H1 (cell line): ENCODE data around the gene HLA-DRB1. TPM values are rescaled to one million over a fixed set of nuclear protein-coding genes. Genes with fewer than 3 reads are reported as not detected.

Source experiments
- CTCF ChIA-PET: fragments of 300-600 bp; sonication (Branson Sonifier 250); formaldehyde crosslinking; loops from one replicate; lab custom pipeline; 2021; ENCODE audit not compliant: partially characterized antibody; lab: Charles Lee
- POLR2A ChIA-PET: fragments of 300-600 bp; sonication (Branson Sonifier 250); formaldehyde crosslinking; loops from one replicate; lab custom pipeline; 2021; ENCODE audit warnings: inconsistent platforms; ENCODE audit not compliant: partially characterized antibody; lab: Charles Lee
- DNase-seq, 2 experiments: peaks; one replicate each; pipeline versions ENCODE4 v3.0.0 to v3.0.0-alpha.2; 2010 to 2022; ENCODE audit warnings: low spot score in 2 of 2, low read depth in 1 of 2, mixed read lengths in 1 of 2
- FAIRE-seq: peaks from 2 replicates; lab custom pipeline; 2011; peaks lifted over from hg19 to GRCh38; lab: Jason Lieb, UNC
- H2AFZ ChIP-seq: 2 replicates; pipeline ENCODE4 v1.8.1; 2012; ENCODE audit warnings: low read length, inconsistent platforms
- H2AK5ac ChIP-seq: 2 replicates; pipeline ENCODE4 v1.6.1; 2013; ENCODE audit warnings: low read depth, low read length
- H2BK120ac ChIP-seq: replicated peaks from 2 replicates; pipeline ENCODE3; 2013; ENCODE audit warnings: low read depth, low read length, inconsistent platforms
- H2BK12ac ChIP-seq: 2 replicates; pipeline ENCODE4 v1.6.1; 2013; ENCODE audit warnings: low read depth, low read length
- H2BK15ac ChIP-seq: 2 replicates; pipeline ENCODE4 v1.6.1; 2013; ENCODE audit warnings: low read length
- H2BK20ac ChIP-seq: 2 replicates; pipeline ENCODE4 v1.6.1; 2013; ENCODE audit warnings: low read length
- H2BK5ac ChIP-seq: 2 replicates; pipeline ENCODE4 v1.6.1; 2013; ENCODE audit warnings: low read depth, low read length
- H3K14ac ChIP-seq: 2 replicates; pipeline ENCODE4 v1.6.1; 2013; ENCODE audit warnings: inconsistent platforms; ENCODE audit not compliant: insufficient read length
- H3K18ac ChIP-seq: 2 replicates; pipeline ENCODE4 v1.6.1; 2013; ENCODE audit warnings: low read length; ENCODE audit errors: extremely low read depth
- H3K23ac ChIP-seq: 2 replicates; pipeline ENCODE4 v1.6.1; 2013; ENCODE audit warnings: inconsistent platforms; ENCODE audit not compliant: insufficient read length
- H3K23me2 ChIP-seq: 2 replicates; pipeline ENCODE4 v1.6.1; 2013; ENCODE audit warnings: low read depth, low read length
- H3K27ac ChIP-seq: 2 replicates; pipeline ENCODE4 v1.6.1; 2011; ENCODE audit warnings: low read depth, low read length, inconsistent platforms
- H3K27me3 ChIP-seq, 4 experiments: replicated peaks in 1 of 4; 1 replicate in 1 of 4; 2 replicates in 3 of 4; pipeline versions ENCODE4 v1.6.1 to v1.8.1; 2011 to 2013; ENCODE audit warnings: low read length in 3 of 4, mild to moderate bottlenecking in 3 of 4, inconsistent platforms in 2 of 4, mixed read lengths in 2 of 4, moderate library complexity in 1 of 4; ENCODE audit not compliant: control insufficient read depth in 3 of 4, insufficient read depth in 3 of 4; ENCODE audit errors: extremely low read depth in 1 of 4
- H3K36me3 ChIP-seq, 4 experiments: 2 replicates each; pipeline versions ENCODE4 v1.6.1 to v1.8.1; 2011 to 2013; ENCODE audit warnings: mild to moderate bottlenecking in 4 of 4, low read length in 3 of 4, moderate library complexity in 2 of 4, control low read depth in 1 of 4, inconsistent platforms in 1 of 4; ENCODE audit not compliant: insufficient read depth in 4 of 4, control insufficient read depth in 2 of 4
- H3K4ac ChIP-seq: replicated peaks from 2 replicates; pipeline ENCODE3; 2013; ENCODE audit warnings: low read length, low read depth, mixed read lengths, inconsistent platforms; ENCODE audit not compliant: insufficient read length
- H3K4me1 ChIP-seq, 4 experiments: replicated peaks in 1 of 4; 1 replicate in 1 of 4; 2 replicates in 3 of 4; pipeline versions ENCODE4 v1.6.1 to v1.8.1; 2011 to 2013; ENCODE audit warnings: low read length in 3 of 4, inconsistent platforms in 2 of 4, mixed read lengths in 1 of 4; ENCODE audit not compliant: insufficient read depth in 4 of 4, control insufficient read depth in 3 of 4
- H3K4me2 ChIP-seq, 2 experiments: 2 replicates each; pipeline versions ENCODE4 v1.6.1 to v1.8.1; 2011 to 2013; ENCODE audit warnings: low read depth in 2 of 2, low read length in 2 of 2, control low read depth in 1 of 2, inconsistent platforms in 1 of 2, mild to moderate bottlenecking in 1 of 2; ENCODE audit not compliant: insufficient read depth in 1 of 2
- H3K4me3 ChIP-seq, 4 experiments: fragments of 200-600, 300-600 bp in 1 of 4; sonication (generic), shearing (Covaris generic), sonication (Bioruptor Twin) in 1 of 4; 2 replicates each; pipeline versions ENCODE4 v1.5.1 to v1.8.1; 2011 to 2016; ENCODE audit warnings: low read length in 4 of 4, low read depth in 3 of 4, control low read depth in 2 of 4, inconsistent platforms in 2 of 4, mild to moderate bottlenecking in 2 of 4, mixed read lengths in 1 of 4, moderate library complexity in 1 of 4; ENCODE audit not compliant: insufficient read depth in 2 of 4; ENCODE audit errors: extremely low read depth in 1 of 4
- H3K56ac ChIP-seq: replicated peaks from 2 replicates; pipeline ENCODE3; 2013; ENCODE audit warnings: low read depth, mild to moderate bottlenecking, mixed read lengths, low read length, inconsistent platforms; ENCODE audit not compliant: insufficient read length
- H3K79me1 ChIP-seq: 2 replicates; pipeline ENCODE4 v1.6.1; 2013; ENCODE audit warnings: low read depth, low read length, control low read depth
- H3K79me2 ChIP-seq, 2 experiments: 2 replicates each; pipeline versions ENCODE4 v1.6.1 to v1.8.1; 2012 to 2013; ENCODE audit warnings: low read length in 2 of 2, mild to moderate bottlenecking in 2 of 2, inconsistent platforms in 1 of 2; ENCODE audit not compliant: insufficient read depth in 2 of 2, control insufficient read depth in 1 of 2
- H3K9ac ChIP-seq, 4 experiments: replicated peaks in 1 of 4; 1 replicate in 1 of 4; 2 replicates in 3 of 4; pipeline versions ENCODE4 v1.6.1 to v1.8.1; 2011 to 2013; ENCODE audit warnings: low read depth in 3 of 4, low read length in 3 of 4, control low read depth in 2 of 4, mild to moderate bottlenecking in 2 of 4, moderate library complexity in 2 of 4, inconsistent platforms in 1 of 4; ENCODE audit errors: extremely low read depth in 1 of 4
- H3K9me3 ChIP-seq, 2 experiments: 2 replicates each; pipeline versions ENCODE4 v1.6.1 to v1.8.1; 2012 to 2013; ENCODE audit warnings: mild to moderate bottlenecking in 2 of 2, moderate library complexity in 2 of 2, control low read depth in 1 of 2, inconsistent platforms in 1 of 2, low read depth in 1 of 2, low read length in 1 of 2, mixed read lengths in 1 of 2; ENCODE audit not compliant: insufficient read depth in 2 of 2
- H4K20me1 ChIP-seq, 2 experiments: replicated peaks in 1 of 2; 2 replicates each; pipeline versions ENCODE3 to v1.8.1; 2011 to 2013; ENCODE audit warnings: inconsistent platforms in 2 of 2, low read length in 2 of 2, mild to moderate bottlenecking in 1 of 2; ENCODE audit not compliant: insufficient read depth in 2 of 2, control insufficient read depth in 1 of 2
- H4K5ac ChIP-seq: 2 replicates; pipeline ENCODE4 v1.6.1; 2013; ENCODE audit warnings: low read length, low read depth, mixed read lengths, inconsistent platforms; ENCODE audit not compliant: insufficient read length
- H4K8ac ChIP-seq: 2 replicates; pipeline ENCODE4 v1.8.0; 2013; ENCODE audit warnings: mild to moderate bottlenecking, moderate library complexity, low read length, inconsistent platforms; ENCODE audit not compliant: insufficient read depth; ENCODE audit errors: extremely low read depth
- H4K91ac ChIP-seq: replicated peaks from 2 replicates; pipeline ENCODE3; 2013; ENCODE audit warnings: low read length, mixed read lengths, inconsistent platforms; ENCODE audit not compliant: insufficient read length
- CEBPB ChIP-seq: IDR thresholded peaks from 2 replicates; pipeline ENCODE4 v1.6.1; 2012; ENCODE audit warnings: low read depth, low read length
- CTBP2 ChIP-seq: IDR thresholded peaks from 2 replicates; pipeline ENCODE4 v1.7.0; 2011; ENCODE audit warnings: borderline replicate concordance, mild to moderate bottlenecking, moderate library complexity, mixed read lengths, low read length; ENCODE audit not compliant: insufficient read depth, insufficient read length
- E2F6 ChIP-seq: IDR thresholded peaks from 2 replicates; pipeline ENCODE4 v1.6.1; 2012; ENCODE audit warnings: inconsistent platforms
- EZH2 ChIP-seq: fragments of 200-600 bp; sonication (generic); IDR thresholded peaks from 2 replicates; pipeline ENCODE4 v1.7.1; 2012; ENCODE audit warnings: low read depth, mild to moderate bottlenecking, moderate library complexity, low read length, inconsistent platforms; ENCODE audit not compliant: severe bottlenecking
- FOSL1 ChIP-seq: IDR thresholded peaks from 2 replicates; pipeline ENCODE4 v1.6.1; 2011; ENCODE audit warnings: mild to moderate bottlenecking, low read depth, low read length, moderate library complexity; ENCODE audit not compliant: insufficient read depth
- GABPA ChIP-seq: IDR thresholded peaks from 2 replicates; pipeline ENCODE4 v1.6.1; 2011; ENCODE audit warnings: mild to moderate bottlenecking, low read length, moderate library complexity, borderline replicate concordance; ENCODE audit not compliant: insufficient read depth
- SP2 ChIP-seq: IDR thresholded peaks from 2 replicates; pipeline ENCODE4 v1.6.1; 2012; ENCODE audit warnings: mild to moderate bottlenecking, low read length, inconsistent platforms
- SRF ChIP-seq: IDR thresholded peaks from 2 replicates; pipeline ENCODE4 v1.6.1; 2011; ENCODE audit warnings: mild to moderate bottlenecking, low read depth, low read length, moderate library complexity
- YY1 ChIP-seq: IDR thresholded peaks from 2 replicates; pipeline ENCODE4 v1.6.1; 2011; ENCODE audit warnings: low read depth, mild to moderate bottlenecking, low read length
- WGBS, 2 experiments: shearing (Covaris generic) in 1 of 2; methylation state at CpG; one replicate each; pipeline versions ENCODE4 v1.1.6 to v1.1.7; 2013 to 2015; ENCODE audit warnings: low lambda C conversion rate in 2 of 2, mixed read lengths in 2 of 2, inconsistent platforms in 1 of 2, low coverage in 1 of 2, missing lambda C conversion rate in 1 of 2; ENCODE audit not compliant: insufficient replicate concordance in 2 of 2, insufficient coverage in 1 of 2, insufficient read length in 1 of 2; ENCODE audit errors: extremely low coverage in 1 of 2, missing lambda C conversion rate in 1 of 2; 5-methylcytosine and 5-hydroxymethylcytosine counted together
- polyA plus RNA-seq, 7 experiments: library from polyadenylated mRNA; depleted of rRNA in 3 of 7; stranded (reverse) in 5 of 7; unstranded in 2 of 7; fragments of >200 nt in 5 of 7; fragments of 200-250 nt in 2 of 7; gene quantifications; 1 replicate in 5 of 7; 2 replicates in 1 of 7; 4 replicates in 1 of 7; pipeline versions ENCODE4 v1.2.1 to v1.2.3, GENCODE V29; 2011 to 2013; ENCODE audit warnings: missing spikeins in 2 of 7, mixed read lengths in 2 of 7
- total RNA-seq: library from RNA; stranded (reverse); fragmentation: NEBNext Ultra II Directional; extraction: Animal tissue kit (Norgen Biotek cat#: 25700); gene quantifications from 2 replicates; pipeline ENCODE4 v1.2.1, GENCODE V29; 2021

Gene HLA-DRB1
- total and polyA plus RNA-seq, 2 of the 8 experiments (the other 6 are each of a cell fraction or from before 2014, with no cell fraction given) = 6.7 to 7.5 TPM

DNA sequence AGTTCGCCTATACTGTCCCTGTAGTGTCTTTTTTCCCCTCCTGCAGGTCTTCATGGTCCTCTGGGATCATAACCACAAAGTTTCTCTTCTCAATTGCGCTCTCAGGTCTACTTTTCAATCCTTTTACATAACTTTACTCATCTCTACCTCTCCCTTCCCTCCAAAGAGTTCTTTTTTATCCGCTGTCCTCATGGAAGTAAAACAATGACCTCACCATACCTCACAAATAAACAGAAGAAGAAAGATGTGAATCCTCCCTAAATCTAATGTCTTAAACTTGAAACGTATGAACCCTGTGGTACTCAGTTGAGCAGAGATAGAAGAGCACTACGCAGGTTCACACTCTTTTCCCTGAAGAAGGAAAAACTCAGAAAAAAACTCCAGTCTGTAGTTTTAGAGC is 35.5 kb upstream of the HLA-DRB1 start:
- Histone ChIP-seq H3K23ac (no peak overlapping the region), H3K23me2 (no peaks in the 10 kb centered on the region), H3K9me3 (no peaks in the 10 kb centered on the region), H2BK120ac (no peak overlapping the region), H4K91ac (no peak overlapping the region), H3K4me2 (no peak overlapping the region), H2AFZ (no peak overlapping the region), H3K56ac (no peak overlapping the region), H2BK5ac (no peak overlapping the region), H3K4me3 (no peak overlapping the region), H2BK15ac (no peak overlapping the region), H3K27ac (no peak overlapping the region), H4K20me1 (no peaks in the 10 kb centered on the region), H2AK5ac (no peak overlapping the region), H3K9ac (no peak overlapping the region), H4K5ac (no peak overlapping the region), H2BK12ac (no peak overlapping the region), H3K27me3 (no peaks in the 10 kb centered on the region), H3K14ac (no peak overlapping the region), H3K79me1 (no peaks in the 10 kb centered on the region), H4K8ac (no peak overlapping the region), H3K4ac (no peak overlapping the region), H3K18ac (no peak overlapping the region), H3K79me2 (no peaks in the 10 kb centered on the region), H3K4me1 (no peaks in the 10 kb centered on the region), H2BK20ac (no peak overlapping the region), H3K36me3 (no peaks in the 10 kb centered on the region)
- no peak for DNase-seq
- WGBS, 2 experiments = 17% methylated on average over 5 of the region's 5 CpGs; no CpG with 5 or more reads in 1 of the 2 experiments
- CTCF ChIA-PET = interaction anchor here (1.3 kb wide), 1 partner anchor 212 kb away, joined by 4 read pairs; no protein-coding TSS in a partner anchor
- FAIRE-seq = no peak
- POLR2A ChIA-PET = no interaction called here
- TF ChIP-seq CTBP2 = no peak
- no peak for TF ChIP-seq FOSL1
- no peak for TF ChIP-seq SRF
- TF ChIP-seq CEBPB = no peak
- no peak for TF ChIP-seq GABPA
- TF ChIP-seq YY1 = no peak
- TF ChIP-seq E2F6 = no peak
- TF ChIP-seq EZH2 = no peak
- TF ChIP-seq SP2 = no peak
